ENCODE data around the gene GNRHR.

The GNRHR gene

GRCh38 chr4:67700116-67700737 lies 54.0 kb downstream of the GNRHR start:
- DNase-seq (ENCODE audit: low spot score) = no peak

- no peak for DNase-seq (ENCODE audit: low spot score)
These were observed 54.6 kb downstream of the GNRHR start for GRCh38 chr4:67699603-67700002.

- DNase-seq (ENCODE audit: low spot score) = no peak
These were observed 56.1 kb downstream of the GNRHR start for GRCh38 chr4:67697860-67698687.

- no peak for DNase-seq (ENCODE audit: low spot score)
These were observed 58.1 kb downstream of the GNRHR start for GRCh38 chr4:67696061-67696460.

- no peak for DNase-seq (ENCODE audit: low spot score)
These were observed 59.5 kb downstream of the GNRHR start for GRCh38 chr4:67694662-67695061.

GRCh38 chr4:67691328-67691727 lies 62.9 kb downstream of the GNRHR start:
- DNase-seq (ENCODE audit: low spot score) = no peak

Measured in LoVo (cell line).